B cell (primary cell): ENCODE data around the gene SLC22A13.
"Not testable (repeated sequence)": the region's sequence is repeated elsewhere in the genome, so short reads cannot be mapped to it uniquely, and the experiment has no call there.

Source experiments
- EZH2 ChIP-seq: IDR thresholded peaks from 2 replicates; pipeline ENCODE4 v1.6.1; 2012; ENCODE audit warnings: borderline replicate concordance, low read depth, mild to moderate bottlenecking, moderate library complexity, low read length; ENCODE audit not compliant: insufficient read depth, poor library complexity, severe bottlenecking
- TF ChIP-seq, protein P1 (sequence below): fragments of 200-600 bp; IDR thresholded peaks from one replicate; pipeline ENCODE4 v1.8.0; 2022; ENCODE audit warnings: antibody characterized with exemption, mild to moderate bottlenecking

DNA sequence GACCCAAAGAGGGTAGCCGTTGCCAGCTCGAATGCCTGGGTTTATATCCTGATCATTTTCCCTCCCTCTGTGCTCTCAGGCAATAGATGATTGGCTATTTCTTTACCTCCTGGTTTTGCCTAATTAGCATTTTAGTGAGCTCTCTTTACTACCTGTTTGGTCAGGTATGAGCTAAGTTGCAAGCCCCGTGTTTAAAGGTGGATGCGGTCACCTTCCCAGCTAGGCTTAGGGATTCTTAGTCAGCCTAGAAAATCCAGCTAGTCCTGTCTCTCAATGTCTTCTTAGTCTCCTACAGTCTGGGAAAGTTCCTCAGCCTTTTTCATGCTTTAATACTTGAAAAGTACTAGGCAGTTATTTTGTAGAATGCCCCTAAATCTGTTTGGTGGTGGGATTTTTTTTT is 31.4 kb downstream of the SLC22A13 start:
- TF ChIP-seq, protein P1, sequence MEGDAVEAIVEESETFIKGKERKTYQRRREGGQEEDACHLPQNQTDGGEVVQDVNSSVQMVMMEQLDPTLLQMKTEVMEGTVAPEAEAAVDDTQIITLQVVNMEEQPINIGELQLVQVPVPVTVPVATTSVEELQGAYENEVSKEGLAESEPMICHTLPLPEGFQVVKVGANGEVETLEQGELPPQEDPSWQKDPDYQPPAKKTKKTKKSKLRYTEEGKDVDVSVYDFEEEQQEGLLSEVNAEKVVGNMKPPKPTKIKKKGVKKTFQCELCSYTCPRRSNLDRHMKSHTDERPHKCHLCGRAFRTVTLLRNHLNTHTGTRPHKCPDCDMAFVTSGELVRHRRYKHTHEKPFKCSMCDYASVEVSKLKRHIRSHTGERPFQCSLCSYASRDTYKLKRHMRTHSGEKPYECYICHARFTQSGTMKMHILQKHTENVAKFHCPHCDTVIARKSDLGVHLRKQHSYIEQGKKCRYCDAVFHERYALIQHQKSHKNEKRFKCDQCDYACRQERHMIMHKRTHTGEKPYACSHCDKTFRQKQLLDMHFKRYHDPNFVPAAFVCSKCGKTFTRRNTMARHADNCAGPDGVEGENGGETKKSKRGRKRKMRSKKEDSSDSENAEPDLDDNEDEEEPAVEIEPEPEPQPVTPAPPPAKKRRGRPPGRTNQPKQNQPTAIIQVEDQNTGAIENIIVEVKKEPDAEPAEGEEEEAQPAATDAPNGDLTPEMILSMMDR: not testable (repeated sequence)
- TF ChIP-seq EZH2: not testable (repeated sequence)
